ENCODE measurements around the gene ANK3.

The ANK3 gene

DNA sequence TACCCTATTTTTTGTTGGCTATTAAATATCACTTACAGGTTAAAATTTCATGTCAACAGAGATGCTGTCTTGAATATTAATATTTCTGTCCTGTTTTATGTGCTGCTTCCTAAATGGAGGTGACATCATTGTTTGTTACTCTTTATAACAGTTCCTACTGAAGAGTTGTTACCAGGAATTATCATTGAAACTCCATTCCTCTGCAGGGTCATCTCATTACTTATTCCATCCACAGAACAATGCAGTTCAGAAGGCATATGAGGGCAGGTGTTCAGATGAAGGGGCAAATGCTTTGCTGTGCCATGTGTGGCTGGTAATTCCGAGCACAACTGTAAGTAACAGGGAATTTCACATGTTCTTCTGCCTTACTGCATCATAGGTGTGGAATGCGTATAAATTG lies 113.4 kb downstream of the ANK3 start:
- DNase-seq: no peak

DNA sequence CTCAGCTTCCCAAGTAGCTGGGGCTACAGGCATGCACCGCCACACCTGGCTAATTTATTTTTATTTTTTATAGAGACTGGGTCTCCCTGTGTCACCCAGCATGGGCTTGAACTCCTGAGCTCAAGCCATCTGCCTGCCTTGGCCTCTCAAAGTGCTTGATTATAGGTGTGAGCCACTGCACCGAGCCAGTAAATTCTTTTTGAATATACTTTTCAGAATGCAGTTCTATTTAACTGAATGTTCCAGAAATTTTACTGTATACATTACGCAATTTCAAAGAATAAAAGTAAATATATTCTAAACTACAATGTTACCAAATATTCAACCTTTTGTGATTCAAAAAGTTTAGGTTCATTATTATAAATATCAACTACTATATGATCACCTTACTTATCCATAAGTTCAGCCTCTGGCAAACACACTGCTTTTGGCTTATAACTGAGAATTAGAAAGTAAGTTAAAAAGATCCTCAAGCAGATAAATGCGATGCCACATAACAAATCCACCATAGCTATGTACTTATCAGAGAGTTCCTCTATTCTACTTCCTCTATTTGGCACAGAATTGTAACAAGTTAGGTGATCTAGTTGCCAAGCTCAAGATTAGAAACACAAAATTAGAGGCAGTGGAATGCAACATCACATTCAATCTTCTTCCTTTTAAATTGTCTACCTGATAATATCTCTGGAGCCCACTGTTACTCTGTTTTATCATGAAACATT lies 118.2 kb downstream of the ANK3 start:
- DNase-seq: peak; percentile 15 to 48

DNA sequence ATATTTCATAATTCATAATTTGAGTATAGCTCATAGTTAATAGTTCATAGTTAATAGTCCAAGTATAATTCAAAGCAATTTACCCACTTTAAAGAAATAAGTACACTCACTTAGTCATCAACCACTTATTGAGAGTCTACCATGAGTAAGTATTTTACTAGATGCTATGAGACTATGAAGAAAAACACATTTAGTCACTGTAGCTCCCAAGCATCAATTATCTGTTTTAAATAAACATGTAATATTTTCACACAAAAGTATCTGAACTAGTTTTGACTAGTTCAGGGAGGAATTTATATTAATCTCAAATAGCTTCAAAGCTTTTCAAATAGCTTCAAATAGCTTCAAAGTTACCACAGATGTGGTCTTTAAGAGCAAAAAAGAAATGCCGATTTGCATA lies 119.2 kb downstream of the ANK3 start:
- no peak for DNase-seq

DNA sequence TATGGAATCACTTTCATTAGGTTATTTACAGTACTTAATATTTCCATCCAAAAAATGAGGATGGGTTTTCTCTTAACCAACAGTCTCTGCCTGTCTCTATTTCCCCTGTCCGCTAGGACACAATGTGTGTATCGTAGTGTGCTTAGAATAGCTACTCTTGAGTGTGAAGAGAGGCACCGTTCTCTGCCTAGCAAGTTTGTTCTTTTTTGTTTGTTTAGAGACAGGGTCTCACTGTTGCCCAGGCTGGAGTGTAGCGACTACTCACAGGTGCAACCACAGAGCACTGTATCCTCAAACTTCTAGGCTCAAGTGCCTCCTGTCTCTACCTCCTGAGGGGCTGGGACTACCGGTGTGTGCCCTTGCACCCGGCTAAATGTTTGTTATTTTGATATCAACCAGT lies 121.9 kb downstream of the ANK3 start:
- DNase-seq: no peak

GRCh38 chr10:60266513-60266912 lies 123.2 kb downstream of the ANK3 start:
- DNase-seq: no peak

- DNase-seq: no peak
These were observed 127.0 kb downstream of the ANK3 start for GRCh38 chr10:60262647-60263126.

GRCh38 chr10:60260321-60260720 lies 129.4 kb downstream of the ANK3 start:
- no peak for DNase-seq

GRCh38 chr10:60258429-60258797 lies 131.3 kb downstream of the ANK3 start:
- DNase-seq: no peak

DNA sequence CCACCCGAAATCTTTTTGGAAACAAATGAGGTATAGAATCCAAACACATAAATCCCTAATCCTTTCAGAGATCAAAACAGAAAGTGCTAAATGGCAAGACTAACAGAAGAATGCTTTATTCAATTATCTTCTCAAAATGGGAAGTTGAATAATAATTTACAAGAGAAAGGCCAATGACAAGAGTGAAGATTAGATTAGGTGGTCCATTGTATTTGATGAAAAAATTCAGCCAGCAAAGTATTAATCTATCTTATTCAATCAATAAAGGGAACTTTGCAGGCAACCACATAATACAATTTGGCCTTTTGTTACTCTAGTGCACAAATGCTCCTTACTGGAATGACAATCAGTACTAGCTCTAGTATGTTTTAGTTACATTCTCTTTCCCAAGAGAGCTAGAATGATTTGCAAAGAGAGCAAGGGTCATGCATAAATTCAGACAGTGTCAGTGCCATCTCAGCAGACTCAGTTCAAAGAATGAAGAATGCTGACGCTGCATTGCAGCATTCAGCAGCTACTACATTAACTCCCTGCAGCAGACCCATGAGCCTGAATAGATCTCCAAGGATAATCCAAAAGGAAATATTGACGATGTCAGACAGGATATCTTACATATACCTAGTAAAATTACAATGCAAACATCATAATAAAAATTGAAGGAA lies 131.8 kb downstream of the ANK3 start:
- no peak for DNase-seq

- no peak for DNase-seq
These were observed 134.9 kb downstream of the ANK3 start for GRCh38 chr10:60254776-60255175.

GRCh38 chr10:60253484-60253883 lies 136.2 kb downstream of the ANK3 start:
- DNase-seq: no peak

- DNase-seq: no peak
These were observed 137.0 kb downstream of the ANK3 start for GRCh38 chr10:60252688-60253087.

- DNase-seq: no peak
These were observed 143.3 kb downstream of the ANK3 start for GRCh38 chr10:60246382-60246781.

DNA sequence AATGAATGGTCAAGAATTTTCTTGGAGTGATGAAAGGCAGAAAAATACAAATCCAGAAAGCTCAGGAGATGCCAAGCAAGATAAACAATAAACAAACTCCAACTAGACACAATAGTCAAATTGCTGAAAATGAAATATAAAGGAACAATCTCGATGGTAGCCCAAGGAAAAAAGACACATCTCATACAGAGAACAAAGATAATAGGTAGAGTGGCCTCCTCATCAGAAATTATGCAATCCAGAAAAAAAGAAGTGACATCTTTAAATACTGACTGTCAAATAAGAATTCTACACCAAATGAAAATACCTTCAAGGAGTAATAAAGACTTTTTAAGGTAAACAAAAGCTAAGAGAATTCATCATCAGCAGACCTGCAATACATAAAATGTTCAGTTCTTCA lies 150.4 kb downstream of the ANK3 start:
- DNase-seq: no peak

DNA sequence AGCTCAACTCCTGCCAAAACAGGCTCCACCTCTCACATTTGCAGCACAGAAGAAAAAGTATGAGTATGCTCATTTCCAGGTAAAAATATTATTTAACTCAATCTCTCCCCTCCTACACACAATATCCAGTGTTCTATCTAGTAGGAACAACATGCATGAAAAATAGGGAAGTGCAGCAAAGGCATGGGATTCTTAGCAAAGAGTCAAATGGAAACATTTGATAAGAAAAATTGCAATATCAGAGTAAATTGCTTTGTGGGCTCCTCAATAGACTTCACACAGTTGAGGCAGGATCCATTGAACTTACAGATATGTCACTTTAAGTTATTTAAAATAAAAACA lies 150.9 kb downstream of the ANK3 start:
- peak; percentile 17 to 18 for DNase-seq

DNA sequence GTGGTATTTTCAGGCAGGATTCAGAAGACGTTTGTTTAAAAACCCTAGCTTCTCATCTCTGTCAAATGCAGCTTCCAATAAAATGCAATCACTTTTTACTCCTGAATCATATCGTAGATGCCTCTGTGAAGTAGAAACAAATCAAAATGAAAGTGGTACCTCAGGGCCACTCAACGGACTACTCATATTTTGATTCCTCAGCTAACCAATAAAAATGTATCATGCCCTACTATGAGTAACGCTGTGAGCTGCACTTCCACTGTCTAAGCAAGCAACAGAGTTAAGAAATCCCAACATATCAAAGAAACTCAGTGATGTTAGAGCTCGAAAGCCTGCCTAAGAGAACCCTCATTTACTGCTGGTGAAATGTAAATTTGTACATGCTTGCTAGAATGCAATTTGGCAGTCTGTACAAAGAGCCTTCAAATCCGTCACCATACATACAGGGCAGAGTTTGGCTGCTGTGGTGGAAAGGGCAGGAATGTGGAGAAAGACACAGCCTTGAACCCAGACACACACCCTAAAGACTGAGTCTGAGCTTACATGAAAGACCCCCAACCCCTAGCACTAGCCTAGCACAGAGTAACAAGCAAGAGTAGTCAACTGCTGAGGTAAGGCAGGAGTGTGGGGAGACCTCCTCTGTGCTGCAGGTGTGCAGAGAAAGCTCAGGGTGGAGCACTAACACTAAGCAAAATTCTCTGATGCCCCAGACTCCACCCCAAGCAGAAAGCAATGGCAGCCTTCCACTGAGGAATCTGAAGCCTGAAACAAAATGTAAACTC lies 151.5 kb downstream of the ANK3 start:
- peak; percentile 23 to 34 for DNase-seq

GRCh38 chr10:60236869-60237524 lies 152.7 kb downstream of the ANK3 start:
- DNase-seq: peak; percentile 94 to 95

DNA sequence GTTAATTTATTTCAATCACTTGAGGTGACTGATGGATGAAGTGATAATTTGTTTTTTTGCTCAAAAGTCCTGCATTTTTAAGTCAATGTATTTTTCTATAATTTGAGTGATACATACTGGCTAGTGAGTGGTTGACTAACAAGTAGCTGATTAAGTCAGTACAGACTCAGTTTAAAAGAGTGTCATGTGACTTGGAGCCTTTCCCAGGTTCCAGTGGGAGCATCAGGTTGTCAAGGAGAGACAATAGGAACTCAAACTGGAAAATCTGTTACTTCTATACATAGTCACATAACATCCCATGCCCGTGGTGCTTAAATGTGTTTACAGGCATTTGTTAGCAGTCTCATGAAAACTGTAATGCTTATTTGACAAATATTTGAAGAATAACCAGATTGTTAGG lies 154.7 kb downstream of the ANK3 start:
- DNase-seq: no peak

GRCh38 chr10:60234551-60234950 lies 155.1 kb downstream of the ANK3 start:
- peak in 1 of 2 donors; percentile 30 for DNase-seq

- DNase-seq: no peak
These were observed 158.8 kb downstream of the ANK3 start for GRCh38 chr10:60230892-60231291.

DNA sequence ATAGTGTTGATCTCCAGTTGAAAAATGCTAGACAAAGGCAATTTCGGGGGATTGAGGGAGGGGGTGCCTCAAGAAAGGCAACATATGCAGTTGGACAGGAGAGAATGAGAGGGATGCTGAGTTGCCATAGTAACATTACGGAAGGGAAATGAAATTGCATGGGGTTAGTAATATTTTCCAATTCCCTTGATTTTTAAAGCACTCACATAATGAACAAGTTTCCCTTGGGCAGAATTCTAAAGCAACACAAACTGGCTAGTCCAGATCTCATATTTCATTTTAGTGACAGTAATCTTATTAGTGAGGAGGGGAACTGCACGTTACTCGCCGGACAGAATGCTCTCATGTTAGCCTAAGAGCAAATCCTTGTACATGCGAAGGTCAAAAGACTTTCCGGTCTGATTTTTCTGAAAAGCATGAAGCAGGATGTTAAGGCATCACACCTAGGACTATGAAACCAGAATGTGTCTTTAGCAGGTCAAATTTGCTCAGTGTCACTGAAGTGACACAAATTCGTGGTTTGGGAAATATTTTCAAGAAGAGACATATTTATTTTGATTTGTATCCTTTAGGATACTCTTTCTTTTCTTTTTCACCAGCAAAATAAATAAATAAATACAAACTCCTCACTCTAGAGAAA lies 165.5 kb downstream of the ANK3 start:
- no peak for DNase-seq

GRCh38 chr10:60222047-60222446 lies 167.6 kb downstream of the ANK3 start:
- DNase-seq: no peak

DNA sequence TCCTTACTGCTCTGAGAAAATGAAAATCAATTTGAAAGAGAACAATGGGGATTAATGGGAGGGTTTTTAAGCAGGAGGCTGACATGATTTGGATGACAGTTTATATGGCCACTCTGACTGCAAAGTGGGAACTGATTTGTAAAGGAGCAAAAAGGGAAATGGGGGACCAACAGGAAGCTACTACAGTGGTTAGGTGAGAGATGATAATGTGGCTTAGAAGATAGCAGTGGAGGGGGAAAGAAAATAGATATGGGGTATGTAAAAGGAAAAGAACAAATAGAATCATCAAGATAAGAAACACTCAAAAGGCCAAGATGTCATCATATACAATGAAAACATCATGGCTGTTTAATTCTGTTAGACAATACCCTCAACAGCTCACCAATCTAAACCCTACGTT lies 177.5 kb downstream of the ANK3 start:
- DNase-seq: no peak

All from inflammatory macrophage (primary cell).